Right lobe of liver (tissue), 6 donors: ENCODE measurements around the gene COL18A1. TPM values are rescaled to one million over a fixed set of nuclear protein-coding genes. Genes with fewer than 3 reads are reported as not detected.

Experiments used
- ATAC-seq, 4 donors: fragments of 200-7000 bp; cut with Tn5 transposase; one replicate each; pipeline ENCODE4 v1.9.1; 2020; ENCODE audit warnings: mild to moderate bottlenecking in 4 of 4, moderate library complexity in 4 of 4
- DNase-seq, 3 donors: peaks; one replicate each; pipeline ENCODE4 v3.0.0-alpha.2; 2020
- H3K27ac ChIP-seq, 3 donors: fragments of 200-600 bp; one replicate each; pipeline ENCODE4 v1.8.0; 2022
- H3K27me3 ChIP-seq, 2 donors: fragments of 200-600 bp; one replicate each; pipeline ENCODE4 v1.8.0; 2022
- H3K36me3 ChIP-seq, 4 donors: fragments of 200-600 bp; sonication (generic) in 1 of 4; one replicate each; pipeline versions ENCODE4 v1.5.1 to v1.8.0; 2017 to 2022; ENCODE audit warnings: control low read depth in 1 of 4
- H3K4me1 ChIP-seq, 4 donors: fragments of 200-600 bp; sonication (generic) in 1 of 4; one replicate each; pipeline versions ENCODE4 v1.5.1 to v1.8.0; 2017 to 2022; ENCODE audit warnings: control low read depth in 1 of 4
- H3K4me3 ChIP-seq, 3 donors: fragments of 200-600 bp; one replicate each; pipeline ENCODE4 v1.8.0; 2022
- H3K9me3 ChIP-seq, 4 donors: fragments of 200-600 bp; sonication (generic) in 1 of 4; one replicate each; pipeline versions ENCODE4 v1.5.1 to v1.8.0; 2017 to 2022; ENCODE audit warnings: control low read depth in 1 of 4
- CTCF ChIP-seq, 4 donors: fragments of 200-600 bp in 3 of 4; fragments of 450-650 bp in 1 of 4; IDR thresholded peaks; one replicate each; pipeline versions ENCODE4 v1.5.1 to v1.8.0; 2016 to 2022; ENCODE audit warnings: antibody characterized with exemption in 4 of 4, mild to moderate bottlenecking in 2 of 4
- POLR2A ChIP-seq: fragments of 450-650 bp; IDR thresholded peaks from one replicate; pipeline ENCODE4 v1.6.1; 2017; ENCODE audit warnings: antibody characterized with exemption, mild to moderate bottlenecking
- WGBS: methylation state at CpG from one replicate; pipeline ENCODE4 v1.1.6; 2018; ENCODE audit warnings: low coverage, low lambda C conversion rate; ENCODE audit not compliant: insufficient coverage; ENCODE audit errors: missing lambda C conversion rate; 5-methylcytosine and 5-hydroxymethylcytosine counted together
- intact Hi-C, 2 donors: fragments of 100-400 bp; cut with DNase I; formaldehyde crosslinking; loops; one replicate each; pipeline versions ENCODE4 v1.11.2 to v1.14.1; 2022
- total RNA-seq, 6 experiments: library from RNA; depleted of rRNA in 2 of 6; stranded (reverse); fragments of >200 nt in 2 of 6; fragmentation: NEBNext Ultra II Directional in 3 of 6; extraction: Animal tissue kit (Norgen Biotek cat#: 25700) in 3 of 6; gene quantifications; one replicate each; pipeline versions ENCODE4 v1.1.0 to v1.2.4, GENCODE V29; 2016 to 2023
- donor health status: DM: no; HTN: yes; CAD: no.
- donor health status: DM: no; HTN: no; CAD: no.
- donor health status: DM: no; HTN: no; CAD: no.
- donor health status: DM: no; HTN: yes; CAD: no.
- donor health status: DM: no; HTN: yes; CAD: no.

The COL18A1 gene
- total RNA-seq, 6 experiments from 2014 or later, result 261 to 487 (median 297) TPM

GRCh38 chr21:45470773-45471524, 66.0 kb downstream of the COL18A1 start:
- peak overlapping the region in 2 of 3 donors; percentile 52 to 53 for H3K4me3 ChIP-seq
- peaks cover 0 to 33% (median 14%) of the 10 kb centered on the region in 4 donors for H3K36me3 ChIP-seq
- no peaks in the 10 kb centered on the region for H3K9me3 ChIP-seq
- TF ChIP-seq POLR2A, result no peak
- no peak for TF ChIP-seq CTCF (IDR thresholded peaks at IDR 0.05)
- H3K27me3 ChIP-seq, result no peaks in the 10 kb centered on the region
- 27% methylated on average over 10 of the region's 28 CpGs for WGBS
- ATAC-seq (peak; percentile 24 to 56 (median 37)), DNase-seq (peak in 2 of 3 donors; percentile 64 to 74)
- H3K4me1 ChIP-seq, result peaks cover 0 to 71% (median 31%) of the 10 kb centered on the region in 4 donors
- intact Hi-C loops, result no loop called here
- H3K27ac ChIP-seq, result peak overlapping the region; percentile 64 to 84 (median 77)

GRCh38 chr21:45471525-45472221, 66.7 kb downstream of the COL18A1 start:
- Histone ChIP-seq H3K27me3 (no peaks in the 10 kb centered on the region), H3K9me3 (no peaks in the 10 kb centered on the region), H3K4me1 (peaks cover 0 to 66% (median 28%) of the 10 kb centered on the region in 4 donors), H3K36me3 (peaks cover 0 to 36% (median 17%) of the 10 kb centered on the region in 4 donors), H3K27ac (peak overlapping the region; percentile 64 to 84 (median 77)), H3K4me3 (peak overlapping the region in 2 of 3 donors; percentile 52 to 53)
- ATAC-seq (peak; percentile 18 to 53 (median 37)), DNase-seq (peak; percentile 68 to 84 (median 84))
- intact Hi-C loops, result no loop called here
- WGBS, result 28% methylated on average over 20 of the region's 30 CpGs
- peak in 2 of 4 donors; percentile 5 to 16 for TF ChIP-seq CTCF (IDR thresholded peaks at IDR 0.05)
- TF ChIP-seq POLR2A, result no peak

- Histone ChIP-seq H3K9me3 (no peaks in the 10 kb centered on the region), H3K27ac (peak overlapping the region; percentile 29 to 84 (median 77)), H3K4me1 (peaks cover 0 to 59% (median 26%) of the 10 kb centered on the region in 4 donors), H3K36me3 (peaks cover 0 to 45% (median 22%) of the 10 kb centered on the region in 4 donors), H3K4me3 (peak overlapping the region in 2 of 3 donors; percentile 52 to 53), H3K27me3 (no peaks in the 10 kb centered on the region)
- intact Hi-C loops, result no loop called here
- 38% methylated on average over 9 of the region's 42 CpGs for WGBS
- DNase-seq (peak; percentile 75 to 87 (median 85)), ATAC-seq (peak; percentile 24 to 47 (median 38))
- TF ChIP-seq CTCF (IDR thresholded peaks at IDR 0.05) (peak; percentile 38 to 63 (median 42)), POLR2A (no peak)
Measured at GRCh38 chr21:45472445-45473365, 67.7 kb downstream of the COL18A1 start.
